T-helper 22 cell (primary cell): Measurements from ENCODE around the gene KSR2.
"Not testable (repeated sequence)": the region's sequence is repeated elsewhere in the genome, so short reads cannot be mapped to it uniquely, and the experiment has no call there.

Source experiments
- DNase-seq: peaks from one replicate; pipeline ENCODE4 v3.0.0-alpha.2; 2020; ENCODE audit warnings: low read depth

KSR2 gene

DNA sequence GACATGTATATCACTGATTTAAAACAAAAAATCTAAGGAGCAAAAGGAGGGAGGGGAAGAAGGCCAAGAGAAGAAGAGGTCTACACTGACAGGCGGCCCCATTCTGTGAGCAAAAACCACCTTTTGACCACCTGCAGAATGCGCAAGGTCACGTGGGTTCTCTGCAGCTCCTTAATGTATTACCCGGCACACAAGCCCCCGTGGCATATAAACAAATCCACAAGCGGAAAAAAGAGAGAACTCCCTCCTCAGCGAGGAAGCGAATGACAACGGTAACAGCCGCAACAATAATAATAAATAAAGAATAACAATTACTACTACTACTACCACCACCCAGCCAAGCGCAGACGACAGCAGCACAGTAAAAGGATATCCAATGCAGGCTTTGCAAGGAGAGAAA lies 1.3 kb downstream of the KSR2 start:
- DNase-seq: no peak

DNA sequence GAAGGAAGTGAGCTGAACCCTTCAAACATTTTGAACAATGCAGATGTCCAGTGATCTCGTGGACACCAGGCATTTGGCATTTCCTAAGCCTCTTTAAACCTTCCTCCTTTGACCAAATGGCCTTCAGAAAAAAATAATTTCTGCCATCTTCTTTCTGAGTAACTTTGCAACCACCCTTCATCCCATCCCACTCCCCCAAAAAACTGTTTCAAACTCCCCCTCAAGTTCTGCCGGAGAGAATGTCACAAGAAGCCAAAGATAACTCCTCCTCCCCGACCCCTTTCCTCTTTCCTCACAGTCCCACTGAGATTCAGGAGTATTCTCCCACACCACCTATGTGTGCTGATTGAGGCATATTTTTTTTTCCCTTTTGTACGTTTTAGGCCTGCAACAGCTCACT lies 1.7 kb downstream of the KSR2 start:
- no peak for DNase-seq

- no peak for DNase-seq
These were observed 2.3 kb downstream of the KSR2 start for GRCh38 chr12:117966511-117966910.

DNA sequence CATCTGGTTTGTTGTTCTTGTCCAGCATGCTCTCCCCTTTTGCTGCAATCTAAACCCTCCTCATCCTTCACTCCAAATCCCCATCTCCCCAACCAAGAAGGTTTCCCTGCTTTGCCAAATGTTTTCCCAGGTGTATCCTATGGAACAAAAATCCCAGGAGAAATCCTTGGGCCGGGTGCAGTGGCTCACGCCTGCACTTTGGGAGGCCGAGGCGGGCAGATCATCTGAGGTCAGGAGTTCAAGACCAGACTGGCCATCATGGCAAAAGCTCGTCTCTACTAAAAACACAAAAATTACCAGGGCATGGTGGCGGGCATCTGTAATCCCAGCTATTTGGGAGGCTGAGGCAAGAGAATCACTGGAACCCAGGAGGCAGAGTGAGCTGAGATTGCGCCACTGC lies 5.0 kb downstream of the KSR2 start:
- DNase-seq: no peak

DNA sequence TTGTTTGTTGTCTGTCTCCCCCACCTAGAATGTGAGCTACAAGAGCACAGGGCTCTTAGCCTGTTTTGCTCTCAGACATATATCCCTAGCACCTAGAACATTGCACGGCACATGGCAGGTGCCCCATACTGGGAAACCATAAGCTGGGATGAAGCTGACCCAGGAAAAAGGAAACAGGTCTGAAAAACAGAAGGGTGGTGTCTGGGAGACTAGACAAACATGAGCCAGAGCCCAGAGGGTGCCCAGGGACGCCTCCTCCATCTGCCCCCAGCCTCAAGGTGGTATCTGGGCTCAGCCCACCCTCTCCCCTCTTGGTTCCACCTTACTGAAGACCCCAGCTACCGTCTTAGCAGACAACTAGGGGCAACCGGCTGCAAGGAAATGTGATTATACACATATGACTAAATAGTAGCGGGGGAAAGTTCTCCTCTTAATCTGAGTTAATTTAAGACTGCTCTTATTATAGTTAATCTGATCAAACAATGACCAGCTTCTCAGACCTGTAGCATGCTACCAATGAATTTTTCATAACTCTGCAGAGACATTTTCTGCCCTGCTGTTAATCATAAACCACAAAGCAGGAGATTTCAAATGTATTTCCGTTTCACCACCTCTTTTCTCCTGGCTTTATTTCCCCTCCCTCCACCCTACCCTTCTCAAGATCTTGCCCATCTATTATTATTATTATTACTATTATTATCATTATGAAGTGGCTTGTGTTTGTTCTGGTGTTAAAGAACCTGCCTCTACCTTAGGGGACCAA lies 31.9 kb downstream of the KSR2 start:
- DNase-seq: no peak

GRCh38 chr12:117933545-117933944 lies 35.2 kb downstream of the KSR2 start:
- DNase-seq: no peak

- DNase-seq: no peak
These were observed 42.3 kb downstream of the KSR2 start for GRCh38 chr12:117926391-117926899.

DNA sequence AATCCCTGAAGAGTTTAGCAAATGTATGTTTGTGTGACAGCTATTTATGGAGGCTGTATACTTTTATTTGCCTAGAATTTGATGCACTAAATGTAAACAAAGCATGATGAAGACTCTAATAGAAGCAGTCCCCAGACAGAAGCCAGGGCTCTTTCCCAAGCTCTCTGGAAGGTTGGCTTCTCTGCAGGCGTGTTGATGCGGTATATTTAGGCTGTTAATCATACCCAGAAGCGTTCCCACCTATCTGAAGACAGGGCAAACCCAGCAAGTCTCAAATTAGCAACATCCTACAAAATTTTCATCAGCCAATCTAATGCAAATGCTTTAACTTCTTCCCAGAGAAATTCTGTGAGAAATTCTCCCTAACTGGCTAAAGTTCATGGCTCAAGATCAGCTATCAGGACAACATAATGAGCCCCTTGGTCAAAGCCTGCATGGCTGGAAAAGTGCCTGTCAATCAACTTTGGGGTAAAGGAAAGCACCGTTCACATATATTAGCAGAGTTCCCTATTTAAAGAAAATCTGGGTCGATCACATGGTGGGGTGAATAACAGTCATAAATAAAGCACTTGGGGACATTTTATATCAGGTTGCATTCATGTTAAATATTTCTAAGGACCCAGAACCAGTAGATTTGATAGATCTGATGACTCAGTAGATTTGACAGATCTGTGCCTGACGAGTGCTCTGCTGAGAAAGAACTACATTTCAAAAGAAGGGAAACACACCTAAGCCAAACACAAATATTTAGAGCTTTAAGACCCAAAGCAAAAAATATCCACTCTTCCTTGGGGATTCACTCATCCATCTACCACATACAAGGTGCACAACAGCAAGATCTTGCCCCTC lies 46.6 kb downstream of the KSR2 start:
- no peak for DNase-seq

- no peak for DNase-seq
These were observed 49.3 kb downstream of the KSR2 start for GRCh38 chr12:117919479-117919878.

DNA sequence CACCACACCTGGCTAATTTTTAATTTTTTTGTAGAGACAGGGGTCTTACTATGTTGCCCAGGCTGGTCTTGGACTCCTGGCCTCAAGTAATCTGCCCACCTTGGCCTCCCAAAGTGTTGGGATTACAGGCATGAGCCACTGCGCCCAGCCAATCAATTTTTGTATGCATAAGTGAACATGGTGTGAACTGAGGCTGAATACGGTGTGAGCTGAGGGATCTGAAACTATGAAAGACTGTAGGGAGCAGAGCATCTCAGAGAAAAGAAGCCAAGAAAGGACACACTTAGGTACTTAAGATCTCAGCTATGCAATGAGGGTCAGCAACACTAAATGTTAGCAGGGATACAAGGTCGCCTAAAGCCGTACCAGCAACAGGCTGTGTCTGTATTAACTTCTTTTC lies 54.1 kb downstream of the KSR2 start:
- no peak for DNase-seq

- DNase-seq: no peak
These were observed 56.0 kb downstream of the KSR2 start for GRCh38 chr12:117912756-117913155.

GRCh38 chr12:117908411-117908810 lies 60.4 kb downstream of the KSR2 start:
- no peak for DNase-seq

DNA sequence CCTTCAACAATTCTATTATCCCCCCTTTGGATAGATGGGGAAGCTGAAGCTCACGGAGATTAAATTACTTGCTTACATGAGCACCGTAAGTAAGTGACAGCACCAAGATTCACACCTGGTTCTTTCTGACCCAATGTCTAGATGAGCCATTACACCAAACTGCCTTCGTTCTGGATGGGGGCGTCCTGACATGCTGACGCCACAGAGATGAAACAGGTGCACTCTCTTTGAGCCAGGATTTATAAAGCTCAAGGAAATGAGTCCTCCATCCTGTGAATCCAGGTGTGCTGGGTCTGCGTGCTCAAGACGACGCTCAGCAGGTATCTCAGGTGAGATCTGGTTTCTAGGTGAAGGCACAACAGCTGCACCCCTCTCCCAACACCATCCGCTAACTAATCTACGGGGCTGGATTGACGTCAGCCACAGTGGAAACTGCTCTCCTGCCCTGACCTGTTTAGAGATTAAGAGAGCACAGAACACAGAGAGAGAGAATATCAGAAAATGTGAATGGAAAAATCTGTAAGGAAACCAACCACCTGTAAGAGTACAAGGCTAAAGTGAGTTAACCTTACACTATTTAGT lies 61.6 kb downstream of the KSR2 start:
- no peak for DNase-seq

DNA sequence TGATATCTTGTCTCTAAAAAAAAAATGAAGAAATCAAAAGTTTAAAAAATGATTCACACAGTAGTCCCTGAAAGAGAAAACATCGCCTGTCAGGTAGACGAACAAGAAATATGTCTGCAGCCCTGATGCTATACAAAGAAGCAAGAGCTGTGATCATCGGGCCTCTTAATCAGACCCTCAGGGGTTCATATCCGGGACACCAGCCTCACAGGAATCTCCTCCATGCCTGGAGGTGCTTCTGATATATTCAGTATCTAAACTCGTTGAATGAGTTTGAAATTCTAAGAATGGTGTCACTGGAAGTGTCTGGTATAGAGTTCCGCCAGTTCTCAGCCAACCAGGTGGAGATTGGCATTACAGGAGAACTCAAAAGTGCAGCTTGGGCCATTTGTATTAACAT lies 64.7 kb downstream of the KSR2 start:
- no peak for DNase-seq

DNA sequence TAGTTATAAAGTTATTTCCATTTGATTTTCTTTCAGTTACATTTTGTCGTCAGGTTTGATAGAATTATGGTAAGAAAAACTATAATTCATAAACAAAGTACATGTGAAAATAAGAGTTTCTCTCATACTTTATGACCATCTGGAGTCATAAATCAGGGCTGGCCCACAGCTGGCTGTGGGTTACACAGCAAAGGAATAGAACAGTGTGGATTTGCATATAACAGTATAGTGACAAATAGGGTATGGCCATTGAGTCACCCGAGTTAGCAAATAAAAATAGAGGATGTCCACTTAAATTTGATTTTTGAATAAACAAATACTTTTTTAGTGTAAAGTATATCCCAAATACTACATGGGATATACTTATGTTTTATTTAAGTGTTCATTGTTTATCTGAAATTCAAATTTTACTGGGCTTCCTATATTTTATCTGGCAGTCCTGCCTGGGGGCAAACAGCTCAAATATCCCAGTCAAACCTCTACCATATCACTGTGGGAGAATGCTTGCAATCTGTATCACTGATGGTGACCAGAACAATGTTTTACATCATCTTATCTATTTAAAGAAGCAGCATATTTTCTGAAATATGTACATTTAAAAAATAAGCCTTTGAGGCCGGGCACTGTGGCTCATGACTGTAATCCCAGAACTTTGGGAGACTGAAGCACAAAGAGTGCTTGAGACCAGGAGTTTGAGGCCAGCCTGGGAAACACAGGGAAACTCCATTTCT lies 65.5 kb downstream of the KSR2 start:
- DNase-seq: no peak

- DNase-seq: no peak
These were observed 67.2 kb downstream of the KSR2 start for GRCh38 chr12:117901631-117902030.

DNA sequence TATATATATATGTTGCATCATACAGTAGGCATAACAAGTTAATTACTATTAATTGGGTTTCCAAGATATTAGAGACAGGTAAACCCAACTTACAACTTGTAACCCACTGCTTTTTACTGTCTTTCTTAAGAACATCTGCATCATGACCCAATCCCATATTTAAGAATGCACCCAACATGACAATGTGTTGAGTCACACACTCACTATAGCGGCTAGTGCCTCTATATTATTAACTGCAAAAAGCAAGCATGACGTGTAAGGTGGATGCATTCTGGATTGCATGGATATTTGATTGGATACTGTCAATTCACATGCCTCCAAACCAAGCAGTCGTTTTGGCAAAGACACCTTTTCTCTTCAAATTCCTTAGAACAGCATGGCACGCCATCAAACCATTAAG lies 68.2 kb downstream of the KSR2 start:
- no peak for DNase-seq

DNA sequence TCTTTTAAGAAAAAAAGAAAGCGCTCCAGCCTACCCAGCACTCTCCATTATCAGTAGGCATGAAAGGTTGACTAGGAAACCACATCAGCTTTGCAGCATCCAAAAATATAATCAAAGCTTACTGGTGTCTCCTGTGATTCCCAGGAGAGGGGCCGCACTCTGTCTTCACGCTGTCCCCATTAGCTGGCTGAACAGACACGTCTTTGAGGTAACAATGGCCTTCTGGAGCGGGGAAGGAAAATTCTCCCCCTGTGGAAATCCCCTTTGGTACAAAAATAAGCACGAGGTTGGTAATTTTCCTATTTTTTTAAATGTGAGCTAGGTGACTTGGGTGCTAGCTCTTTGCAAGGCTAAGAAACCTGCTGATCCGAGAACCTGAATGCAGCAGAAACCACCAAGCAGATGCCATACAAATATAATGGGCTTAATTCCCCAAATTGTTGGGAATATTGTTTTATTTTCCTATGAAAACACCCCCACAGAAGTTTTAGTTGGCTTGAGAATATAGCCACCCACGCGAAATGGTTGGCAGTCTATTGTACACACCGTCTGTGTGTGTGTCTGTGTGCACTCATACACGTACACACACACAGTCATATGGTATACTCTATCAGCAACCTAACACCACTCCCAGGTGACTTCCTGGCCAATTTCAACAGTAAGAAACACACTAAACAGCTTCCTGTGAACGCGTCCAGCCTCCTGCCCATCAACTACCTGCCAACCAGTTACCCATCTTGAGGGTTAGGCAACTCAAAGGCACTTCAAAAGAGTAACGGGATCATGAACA lies 71.2 kb downstream of the KSR2 start:
- no peak for DNase-seq

GRCh38 chr12:117896009-117896408 lies 72.8 kb downstream of the KSR2 start:
- DNase-seq: no peak

DNA sequence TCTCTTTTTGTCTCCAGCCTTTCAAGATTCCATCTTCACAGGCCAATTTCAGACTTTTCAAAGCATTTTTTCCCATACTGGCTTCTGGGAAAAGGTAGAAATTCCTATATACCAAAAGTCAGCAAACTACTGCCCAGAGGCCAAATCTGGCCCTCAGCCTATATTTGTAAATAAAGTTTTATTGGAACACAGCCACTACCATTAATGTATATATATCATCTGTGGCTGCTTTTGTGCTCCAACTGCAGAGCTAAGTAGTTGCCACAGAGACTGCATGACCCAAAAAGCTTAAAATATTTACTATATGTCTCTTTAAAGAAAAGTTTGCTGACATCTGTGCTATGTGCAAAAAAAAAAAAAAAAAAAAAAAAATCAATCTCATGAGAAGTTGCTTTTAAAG lies 76.3 kb downstream of the KSR2 start:
- no peak for DNase-seq

DNA sequence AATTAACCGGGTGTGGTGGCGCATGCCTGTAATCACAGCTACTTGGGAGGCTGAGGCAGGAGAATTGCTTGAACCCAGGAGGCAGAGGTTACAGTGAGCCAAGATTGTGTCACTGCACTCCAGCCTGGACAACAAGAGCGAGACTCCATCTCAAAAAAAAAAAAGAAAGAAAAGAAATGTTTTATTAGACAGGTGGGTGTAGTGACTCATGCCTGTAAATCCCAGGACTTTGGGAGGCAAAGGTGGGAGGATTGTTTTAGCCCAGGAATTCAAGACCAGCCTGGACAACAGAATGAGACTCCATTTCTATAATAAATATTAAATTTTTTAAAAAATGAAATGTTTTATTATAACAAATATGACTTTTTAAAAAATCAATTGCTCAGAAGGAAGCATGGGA lies 77.5 kb downstream of the KSR2 start:
- DNase-seq: not testable (repeated sequence)
